Measurements from ENCODE around the gene HHIPL1. TPM values are rescaled to one million over a fixed set of nuclear protein-coding genes. Genes with fewer than 3 reads are reported as not detected.

HHIPL1 gene
- polyA plus RNA-seq, 1 experiment = 1.1 TPM

DNA sequence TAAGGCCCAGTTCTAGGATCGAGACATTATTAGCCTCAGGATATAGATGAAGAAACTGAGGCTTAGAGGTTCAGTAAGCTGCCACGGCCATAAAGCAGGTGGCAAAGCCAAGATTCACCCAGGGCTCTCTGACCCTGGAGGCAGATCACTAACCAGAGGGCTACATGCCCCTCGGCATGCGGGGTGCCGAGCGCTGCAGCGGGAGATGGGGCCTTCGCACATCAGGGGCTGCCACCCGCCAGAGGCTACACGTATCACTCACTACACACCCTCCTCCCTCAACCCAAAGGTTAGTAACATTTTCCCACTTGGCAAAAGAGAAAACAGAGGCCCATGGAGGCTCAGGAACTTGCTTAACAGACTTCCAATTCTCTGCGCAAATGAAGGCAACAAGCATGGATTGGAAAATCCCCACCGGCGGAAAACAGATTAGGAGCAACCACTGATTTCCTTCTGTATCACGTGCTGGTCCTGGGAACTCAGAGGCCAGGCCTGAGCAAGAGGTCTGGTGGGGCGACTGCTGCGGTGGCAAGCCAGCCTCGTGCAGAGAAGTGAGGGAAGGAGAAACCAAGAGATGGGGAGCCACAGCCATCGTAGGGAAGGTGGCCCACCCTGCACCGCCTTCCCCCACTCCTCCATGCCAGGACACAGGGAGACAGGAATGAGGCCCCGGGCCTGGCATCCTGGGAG is 46.9 kb upstream of the HHIPL1 start:
- ChIA-PET POLR2A (no interaction called here), CTCF (no interaction called here)
- no peaks in the 10 kb centered on the region for H3K27me3 ChIP-seq (ENCODE audit: control insufficient read depth, insufficient read depth, low read length)
- no peak overlapping the region for H3K27ac ChIP-seq (ENCODE audit: low read depth, low read length)
- H3K9me3 ChIP-seq (ENCODE audit: control insufficient read depth, insufficient read depth, low read length) = no peaks in the 10 kb centered on the region; the same call in 1 of the 2 replicates
- TF ChIP-seq, protein P1, sequence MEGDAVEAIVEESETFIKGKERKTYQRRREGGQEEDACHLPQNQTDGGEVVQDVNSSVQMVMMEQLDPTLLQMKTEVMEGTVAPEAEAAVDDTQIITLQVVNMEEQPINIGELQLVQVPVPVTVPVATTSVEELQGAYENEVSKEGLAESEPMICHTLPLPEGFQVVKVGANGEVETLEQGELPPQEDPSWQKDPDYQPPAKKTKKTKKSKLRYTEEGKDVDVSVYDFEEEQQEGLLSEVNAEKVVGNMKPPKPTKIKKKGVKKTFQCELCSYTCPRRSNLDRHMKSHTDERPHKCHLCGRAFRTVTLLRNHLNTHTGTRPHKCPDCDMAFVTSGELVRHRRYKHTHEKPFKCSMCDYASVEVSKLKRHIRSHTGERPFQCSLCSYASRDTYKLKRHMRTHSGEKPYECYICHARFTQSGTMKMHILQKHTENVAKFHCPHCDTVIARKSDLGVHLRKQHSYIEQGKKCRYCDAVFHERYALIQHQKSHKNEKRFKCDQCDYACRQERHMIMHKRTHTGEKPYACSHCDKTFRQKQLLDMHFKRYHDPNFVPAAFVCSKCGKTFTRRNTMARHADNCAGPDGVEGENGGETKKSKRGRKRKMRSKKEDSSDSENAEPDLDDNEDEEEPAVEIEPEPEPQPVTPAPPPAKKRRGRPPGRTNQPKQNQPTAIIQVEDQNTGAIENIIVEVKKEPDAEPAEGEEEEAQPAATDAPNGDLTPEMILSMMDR (IDR thresholded peaks at IDR 0.05; ENCODE audit: low read depth, low read length) = no peak
- H3K4me3 ChIP-seq (ENCODE audit: low read depth, low read length) = no peak overlapping the region
- DNase-seq (ENCODE audit: low read depth, low spot score) = no peak

- H3K27me3 ChIP-seq (ENCODE audit: control insufficient read depth, insufficient read depth, low read length) = no peaks in the 10 kb centered on the region
- POLR2A ChIA-PET = no interaction called here
- DNase-seq (ENCODE audit: low read depth, low spot score) = no peak
- CTCF ChIA-PET = no interaction called here
- H3K27ac ChIP-seq (ENCODE audit: low read depth, low read length) = no peak overlapping the region
- TF ChIP-seq, protein P1 (IDR thresholded peaks at IDR 0.05; ENCODE audit: low read depth, low read length) = no peak
- no peak overlapping the region for H3K4me3 ChIP-seq (ENCODE audit: low read depth, low read length)
- H3K9me3 ChIP-seq (ENCODE audit: control insufficient read depth, insufficient read depth, low read length) = no peaks in the 10 kb centered on the region; the same call in 1 of the 2 replicates
These were observed 46.2 kb upstream of the HHIPL1 start for GRCh38 chr14:99598774-99599173.

GRCh38 chr14:99599393-99599792 is 45.5 kb upstream of the HHIPL1 start:
- no peak for DNase-seq (ENCODE audit: low read depth, low spot score)
- ChIA-PET POLR2A (no interaction called here), CTCF (no interaction called here)
- TF ChIP-seq, protein P1 (IDR thresholded peaks at IDR 0.05; ENCODE audit: low read depth, low read length) = no peak
- Histone ChIP-seq H3K4me3 (ENCODE audit: low read depth, low read length) (no peak overlapping the region), H3K27ac (ENCODE audit: low read depth, low read length) (no peak overlapping the region), H3K9me3 (ENCODE audit: control insufficient read depth, insufficient read depth, low read length) (no peaks in the 10 kb centered on the region; the same call in 1 of the 2 replicates), H3K27me3 (ENCODE audit: control insufficient read depth, insufficient read depth, low read length) (no peaks in the 10 kb centered on the region)

- Histone ChIP-seq H3K9me3 (ENCODE audit: control insufficient read depth, insufficient read depth, low read length) (no peaks in the 10 kb centered on the region; the same call in 1 of the 2 replicates), H3K4me3 (ENCODE audit: low read depth, low read length) (no peak overlapping the region), H3K27ac (ENCODE audit: low read depth, low read length) (no peak overlapping the region), H3K27me3 (ENCODE audit: control insufficient read depth, insufficient read depth, low read length) (no peaks in the 10 kb centered on the region)
- TF ChIP-seq, protein P1 (IDR thresholded peaks at IDR 0.05; ENCODE audit: low read depth, low read length) = no peak
- CTCF ChIA-PET = interaction anchor here (2.0 kb wide), 1 partner anchor 28 kb away, joined by 5 read pairs; no protein-coding TSS in a partner anchor
- POLR2A ChIA-PET = no interaction called here
- DNase-seq (ENCODE audit: low read depth, low spot score) = no peak
These were observed 44.6 kb upstream of the HHIPL1 start for GRCh38 chr14:99600232-99600888.

DNA sequence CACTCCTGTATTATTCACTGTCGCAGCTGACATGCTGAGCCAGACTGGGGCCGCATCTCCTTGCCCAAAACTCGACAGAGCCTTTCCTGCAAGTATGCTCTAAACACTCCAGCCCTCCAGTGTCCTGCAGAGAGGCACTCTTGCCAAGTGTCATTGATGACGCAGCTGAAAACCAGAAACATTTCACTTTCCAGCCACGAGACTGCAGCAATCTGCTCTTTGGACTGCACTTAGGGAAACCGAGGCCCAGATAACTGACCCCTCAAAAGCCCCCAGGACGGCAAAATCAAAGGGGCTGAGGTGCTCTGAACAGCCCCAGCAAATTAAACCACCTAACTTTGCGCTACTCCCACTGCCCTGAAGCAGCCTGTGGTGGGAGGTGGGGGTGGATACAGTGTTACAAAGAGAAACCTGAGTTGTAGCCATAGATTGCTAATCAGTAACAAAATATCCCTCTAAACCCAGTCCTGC is 43.5 kb upstream of the HHIPL1 start:
- peak overlapping the region; percentile 59 for H3K27ac ChIP-seq (ENCODE audit: low read depth, low read length)
- H3K4me3 ChIP-seq (ENCODE audit: low read depth, low read length) = peak overlapping the region; percentile 63
- DNase-seq (ENCODE audit: low read depth, low spot score) = no peak

More for the DNA sequence above, 43.5 kb upstream of the HHIPL1 start:
- ChIA-PET POLR2A (interaction anchor here (1.4 kb wide), 1 partner anchor 21 kb away, joined by 3 read pairs; no protein-coding TSS in a partner anchor), CTCF (interaction anchor here (2.0 kb wide), 1 partner anchor 27 kb away, joined by 5 read pairs; no protein-coding TSS in a partner anchor)
- TF ChIP-seq, protein P1 (IDR thresholded peaks at IDR 0.05; ENCODE audit: low read depth, low read length) = 0 out of 2 replicates have a peak, but pooled peaks have one; percentile 4
- no peaks in the 10 kb centered on the region for H3K27me3 ChIP-seq (ENCODE audit: control insufficient read depth, insufficient read depth, low read length)
- no peaks in the 10 kb centered on the region; the same call in 1 of the 2 replicates for H3K9me3 ChIP-seq (ENCODE audit: control insufficient read depth, insufficient read depth, low read length)

All from AG04450 (cell line).